ENCODE measurements around the gene VWA5B2.

VWA5B2 gene

DNA sequence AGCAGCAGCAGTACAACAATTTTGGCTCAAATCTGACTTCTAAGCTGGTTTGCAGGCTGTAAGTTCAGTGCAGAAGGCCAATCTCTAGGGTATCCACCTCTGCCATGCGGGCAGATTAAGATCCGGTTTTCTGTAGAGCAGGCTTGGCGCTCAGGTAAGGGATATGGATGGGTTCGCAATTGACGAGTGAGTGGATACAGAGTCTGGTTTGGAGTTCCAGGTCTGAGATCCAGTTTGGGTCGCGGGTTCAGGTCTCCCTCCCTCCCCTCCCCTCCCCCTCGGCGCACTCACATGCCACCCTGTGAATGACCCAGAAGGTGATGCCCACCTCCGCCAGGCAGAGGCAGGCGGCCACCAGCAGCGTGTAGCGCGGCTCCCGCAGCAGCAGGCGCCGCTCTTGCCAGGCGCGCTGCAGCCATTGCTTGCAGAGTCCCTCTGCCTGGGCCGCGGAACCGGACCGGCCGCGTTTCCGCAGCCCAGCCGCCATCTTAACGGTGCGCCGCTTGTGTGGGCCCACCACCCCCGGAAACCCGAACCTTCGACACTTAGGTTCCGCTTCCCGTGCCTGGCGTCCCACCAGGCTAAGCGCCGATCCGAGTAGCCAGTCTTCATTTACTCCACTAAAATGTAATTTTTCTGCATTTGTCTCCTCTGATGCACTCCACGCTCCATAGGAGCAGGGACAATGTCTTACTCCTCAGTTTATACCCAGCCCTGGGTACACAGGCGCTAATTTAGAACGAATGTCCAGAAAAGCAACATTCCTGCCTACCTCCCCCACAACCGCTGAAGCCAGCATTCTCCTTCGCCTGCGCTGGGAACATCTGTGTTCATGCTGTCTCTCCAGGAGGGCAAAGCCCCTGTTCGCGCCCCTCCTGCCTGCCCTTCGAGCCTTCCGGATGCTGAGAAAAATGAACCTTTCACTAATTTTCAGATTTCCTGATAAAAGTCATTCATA lies 19.3 kb downstream of the VWA5B2 start, which contains the start of gene ALG3:
Gene ALG3 (minus strand): TSS at position 509 of the 958 bp plus-strand sequence. CDS start 22 bp downstream, at position 487.
- Histone ChIP-seq H3K9ac (ENCODE audit: low read length) (peak within 1 kb of the TSS; percentile 95), H3K36me3 (ENCODE audit: control insufficient read depth, insufficient read depth, low read length, severe bottlenecking) (peaks cover 19% of the 10 kb centered on the region), H3K4me3 (ENCODE audit: low read length) (peak within 1 kb of the TSS; percentile 98), H3K27me3 (replicated peaks; ENCODE audit: control insufficient read depth, insufficient read depth, low read length) (no peaks in the 10 kb centered on the region), H3K4me1 (ENCODE audit: control insufficient read depth, insufficient read depth, low read length) (peaks cover 10% of the 10 kb centered on the region), H3K9me3 (ENCODE audit: control insufficient read depth, low read length) (no peaks in the 10 kb centered on the region)
- DNase-seq (ENCODE audit: low read depth) = peak; percentile 95

DNA sequence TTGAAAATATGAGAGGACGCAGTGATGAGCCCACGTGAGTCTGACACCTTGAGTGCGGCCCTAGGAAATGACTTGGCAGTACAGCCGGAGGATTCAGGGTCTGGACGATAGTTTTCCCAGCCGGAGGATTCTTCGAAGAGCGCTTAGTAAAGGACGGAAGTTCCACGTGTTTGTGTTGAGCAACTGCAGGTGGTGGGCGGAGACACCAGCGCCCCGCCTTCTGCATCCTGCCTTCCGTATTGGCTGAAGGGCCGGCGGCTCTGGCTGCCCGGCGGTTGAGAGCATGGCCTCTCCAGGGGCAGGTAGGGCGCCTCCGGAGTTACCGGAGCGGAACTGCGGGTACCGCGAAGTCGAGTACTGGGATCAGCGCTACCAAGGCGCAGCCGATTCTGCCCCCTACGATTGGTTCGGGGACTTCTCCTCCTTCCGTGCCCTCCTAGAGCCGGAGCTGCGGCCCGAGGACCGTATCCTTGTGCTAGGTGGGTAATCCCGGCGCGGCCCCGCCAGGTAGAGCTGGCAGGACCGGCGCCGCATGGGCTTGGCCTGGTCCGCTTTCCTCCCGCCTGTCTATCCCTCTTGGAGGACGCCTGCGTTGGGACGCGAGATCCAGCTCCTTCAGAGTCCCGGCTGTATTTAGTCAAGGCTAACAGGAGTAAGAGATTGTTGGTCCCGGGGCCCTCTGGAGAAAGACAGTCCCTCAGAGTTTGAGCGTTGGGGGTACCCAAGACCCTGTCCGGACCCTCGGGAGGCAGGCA lies 20.2 kb downstream of the VWA5B2 start, which contains the start of gene EEF1AKMT4:
Gene EEF1AKMT4 (plus strand): TSS at position 261 of the 755 bp plus-strand sequence. CDS start 23 bp downstream, at position 284.
- Histone ChIP-seq H3K36me3 (ENCODE audit: control insufficient read depth, insufficient read depth, low read length, severe bottlenecking) (peaks cover 11% of the 10 kb centered on the region), H3K9ac (ENCODE audit: low read length) (peak within 1 kb of the TSS; percentile 95), H3K4me1 (ENCODE audit: control insufficient read depth, insufficient read depth, low read length) (peaks cover 10% of the 10 kb centered on the region), H3K9me3 (ENCODE audit: control insufficient read depth, low read length) (no peaks in the 10 kb centered on the region), H3K27me3 (replicated peaks; ENCODE audit: control insufficient read depth, insufficient read depth, low read length) (no peaks in the 10 kb centered on the region), H3K4me3 (ENCODE audit: low read length) (peak within 1 kb of the TSS; percentile 98)
- DNase-seq (ENCODE audit: low read depth) = peak; percentile 98

DNA sequence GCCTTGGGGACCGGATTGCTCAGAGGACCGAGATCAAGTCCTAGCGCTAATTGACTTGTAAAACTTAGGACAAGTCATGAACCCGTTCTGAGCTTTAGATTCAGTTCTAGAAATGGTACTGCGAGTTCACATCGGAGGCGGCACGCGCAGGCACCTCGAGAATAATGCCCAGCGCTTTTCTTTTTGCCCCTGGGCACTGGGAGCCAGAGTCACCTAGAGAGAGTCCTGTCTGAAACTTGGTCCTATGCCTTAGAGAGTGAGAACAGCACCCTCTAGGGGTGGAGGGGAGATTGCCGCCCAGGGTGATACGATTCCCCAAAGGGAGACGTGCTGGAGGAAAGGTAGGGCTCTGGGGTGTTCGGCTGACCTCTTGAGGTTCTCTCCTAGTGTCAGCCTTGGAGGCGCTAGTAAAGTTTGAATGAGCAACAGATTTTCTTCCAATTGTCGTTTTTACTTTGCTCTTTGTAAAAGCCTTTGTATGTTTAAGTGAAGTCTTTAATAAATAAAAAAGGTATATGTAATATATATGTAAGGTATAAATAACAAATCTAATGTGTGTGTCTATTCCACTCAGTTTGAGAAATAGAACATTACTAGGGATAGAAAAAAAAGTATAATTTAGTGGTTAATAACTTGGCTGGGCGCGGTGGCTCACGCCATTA lies 20.9 kb downstream of the VWA5B2 start:
- DNase-seq (ENCODE audit: low read depth) = peak; percentile 97
- Histone ChIP-seq H3K4me3 (ENCODE audit: low read length) (peak overlapping the region; percentile 98), H3K27me3 (replicated peaks; ENCODE audit: control insufficient read depth, insufficient read depth, low read length) (no peaks in the 10 kb centered on the region), H3K9ac (ENCODE audit: low read length) (peak overlapping the region; percentile 95), H3K9me3 (ENCODE audit: control insufficient read depth, low read length) (no peaks in the 10 kb centered on the region), H3K36me3 (ENCODE audit: control insufficient read depth, insufficient read depth, low read length, severe bottlenecking) (peaks cover 4% of the 10 kb centered on the region), H3K4me1 (ENCODE audit: control insufficient read depth, insufficient read depth, low read length) (peaks cover 10% of the 10 kb centered on the region)

DNA sequence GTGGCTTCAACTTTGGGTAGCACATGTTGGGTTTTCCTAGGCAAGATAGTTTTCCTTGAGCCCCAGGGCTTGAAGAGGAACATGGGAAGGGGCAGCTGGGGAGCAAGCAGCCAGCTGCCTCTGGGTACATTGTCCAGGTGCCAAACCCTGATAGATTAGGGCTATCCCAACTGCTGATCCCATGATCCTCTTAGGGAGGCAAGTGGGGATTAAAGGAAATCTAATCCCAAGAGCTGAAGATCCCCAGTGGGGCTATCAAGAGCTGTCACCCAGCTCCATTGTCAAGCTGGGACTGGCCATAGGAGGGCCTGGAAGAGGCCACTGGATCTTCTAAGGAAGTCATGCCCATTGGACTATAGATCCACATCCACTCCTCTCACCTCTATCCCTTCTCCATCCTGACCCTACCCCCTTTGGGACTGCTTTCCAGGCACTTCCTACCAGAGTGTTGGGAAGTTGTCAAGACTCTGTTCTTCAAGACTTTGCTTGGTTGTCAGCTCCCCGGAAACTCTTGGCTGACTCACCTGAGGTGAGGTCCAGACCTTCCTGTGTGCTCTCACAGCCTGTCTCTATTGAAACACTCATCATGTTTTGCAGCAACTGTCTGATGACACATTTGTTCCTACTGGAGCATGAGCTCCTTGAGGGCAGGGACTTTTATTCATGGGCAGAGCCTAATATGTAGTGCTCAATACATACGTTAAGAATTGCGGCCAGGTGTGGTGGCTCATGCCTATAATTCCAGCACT lies 26.1 kb downstream of the VWA5B2 start:
- Histone ChIP-seq H3K4me1 (ENCODE audit: control insufficient read depth, insufficient read depth, low read length) (peaks cover 3% of the 10 kb centered on the region), H3K27me3 (replicated peaks; ENCODE audit: control insufficient read depth, insufficient read depth, low read length) (no peaks in the 10 kb centered on the region)

DNA sequence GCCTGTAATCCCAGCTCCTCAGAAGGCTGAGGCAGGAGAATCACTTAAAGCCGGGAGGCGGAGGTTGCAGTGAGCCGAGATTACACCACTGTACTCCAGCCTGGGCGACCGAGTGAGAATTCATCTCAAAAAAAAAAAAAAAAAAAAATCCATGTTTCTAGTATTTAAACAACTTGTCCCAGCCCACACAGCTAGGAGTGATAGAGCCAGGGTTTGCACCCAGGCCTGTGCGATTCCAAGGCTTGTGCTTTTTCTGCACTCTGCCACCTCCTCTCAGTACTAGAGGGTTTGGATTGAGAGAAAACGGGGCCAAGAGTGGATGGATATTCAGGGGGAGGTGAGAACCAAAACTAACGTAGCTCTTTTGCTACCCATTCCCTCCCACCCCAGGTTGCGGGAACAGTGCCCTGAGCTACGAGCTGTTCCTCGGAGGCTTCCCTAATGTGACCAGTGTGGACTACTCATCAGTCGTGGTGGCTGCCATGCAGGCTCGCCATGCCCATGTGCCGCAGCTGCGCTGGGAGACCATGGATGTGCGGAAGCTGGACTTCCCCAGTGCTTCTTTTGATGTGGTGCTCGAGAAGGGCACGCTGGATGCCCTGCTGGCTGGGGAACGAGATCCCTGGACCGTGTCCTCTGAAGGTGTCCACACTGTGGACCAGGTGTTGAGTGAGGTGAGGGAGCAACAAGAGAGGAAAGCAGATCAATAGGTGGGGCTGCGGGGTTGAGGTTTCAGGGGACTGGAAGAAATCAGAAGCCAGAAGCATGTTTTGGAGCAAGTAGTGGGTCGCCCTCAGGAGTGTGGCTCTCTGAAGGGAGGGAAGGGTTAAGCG lies 27.9 kb downstream of the VWA5B2 start:
- no peaks in the 10 kb centered on the region for H3K9me3 ChIP-seq (ENCODE audit: control insufficient read depth, low read length)
- H3K9ac ChIP-seq (ENCODE audit: low read length) = no peak overlapping the region
- no peak overlapping the region for H3K4me3 ChIP-seq (ENCODE audit: low read length)
- no peaks in the 10 kb centered on the region for H3K36me3 ChIP-seq (ENCODE audit: control insufficient read depth, insufficient read depth, low read length, severe bottlenecking)
- DNase-seq (ENCODE audit: low read depth) = no peak
- peaks cover 10% of the 10 kb centered on the region for H3K4me1 ChIP-seq (ENCODE audit: control insufficient read depth, insufficient read depth, low read length)
- no peaks in the 10 kb centered on the region for H3K27me3 ChIP-seq (replicated peaks; ENCODE audit: control insufficient read depth, insufficient read depth, low read length)

More for the DNA sequence above, 26.1 kb downstream of the VWA5B2 start:
- H3K9ac ChIP-seq (ENCODE audit: low read length) = no peak overlapping the region
- H3K36me3 ChIP-seq (ENCODE audit: control insufficient read depth, insufficient read depth, low read length, severe bottlenecking) = no peaks in the 10 kb centered on the region
- DNase-seq (ENCODE audit: low read depth) = no peak
- no peak overlapping the region for H3K4me3 ChIP-seq (ENCODE audit: low read length)
- no peaks in the 10 kb centered on the region for H3K9me3 ChIP-seq (ENCODE audit: control insufficient read depth, low read length)

DNA sequence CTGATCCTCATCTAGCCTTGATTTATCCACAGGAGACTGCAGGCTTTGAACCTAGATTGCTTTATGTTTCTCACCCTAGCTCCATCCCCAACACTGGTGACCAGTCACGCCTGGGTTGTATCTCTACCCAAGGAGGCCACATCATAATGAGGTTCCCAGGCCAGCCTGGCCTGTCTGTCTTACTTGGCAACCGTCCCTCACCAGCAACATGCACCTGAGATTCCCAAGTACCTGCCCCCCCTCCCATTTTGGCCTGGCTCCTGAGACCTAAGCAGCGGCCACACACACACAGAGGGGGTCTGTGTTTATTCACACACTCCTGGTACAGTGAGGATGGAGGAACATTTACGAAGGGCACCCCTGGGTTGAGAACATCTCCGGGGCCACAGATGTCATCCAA lies 29.5 kb downstream of the VWA5B2 start:
- H3K27me3 ChIP-seq (replicated peaks; ENCODE audit: control insufficient read depth, insufficient read depth, low read length) = peaks cover 6% of the 10 kb centered on the region
- no peaks in the 10 kb centered on the region for H3K9me3 ChIP-seq (ENCODE audit: control insufficient read depth, low read length)
- no peak overlapping the region for H3K4me3 ChIP-seq (ENCODE audit: low read length)
- no peak for DNase-seq (ENCODE audit: low read depth)
- no peaks in the 10 kb centered on the region for H3K36me3 ChIP-seq (ENCODE audit: control insufficient read depth, insufficient read depth, low read length, severe bottlenecking)
- H3K4me1 ChIP-seq (ENCODE audit: control insufficient read depth, insufficient read depth, low read length) = peaks cover 10% of the 10 kb centered on the region
- H3K9ac ChIP-seq (ENCODE audit: low read length) = no peak overlapping the region

DNA sequence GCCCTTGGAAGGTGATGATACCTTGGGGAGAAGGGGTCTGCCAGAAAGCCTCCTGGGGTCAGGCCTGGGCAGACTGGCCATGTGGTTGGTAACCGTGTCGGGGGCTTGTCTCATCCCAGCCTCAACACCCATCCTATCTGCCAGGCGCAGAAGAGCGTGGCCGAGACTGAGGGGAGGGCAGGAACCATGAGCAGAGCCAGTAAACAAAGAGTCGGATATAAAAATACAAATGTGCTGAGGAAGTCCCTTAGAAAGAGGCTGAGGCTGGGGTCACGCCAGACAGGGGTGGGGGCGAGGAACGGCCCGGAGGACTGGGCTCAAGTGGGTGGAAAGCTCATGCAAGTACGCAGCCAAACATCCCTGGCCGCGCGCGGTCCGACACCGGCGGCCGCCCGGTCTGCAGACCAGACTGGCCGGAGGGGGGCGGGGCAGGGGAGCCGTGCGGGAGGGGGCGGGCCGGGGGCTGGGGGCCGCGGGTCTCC lies 30.1 kb downstream of the VWA5B2 start:
- Histone ChIP-seq H3K4me3 (ENCODE audit: low read length) (no peak overlapping the region), H3K27me3 (replicated peaks; ENCODE audit: control insufficient read depth, insufficient read depth, low read length) (peaks cover 6% of the 10 kb centered on the region), H3K4me1 (ENCODE audit: control insufficient read depth, insufficient read depth, low read length) (peaks cover 10% of the 10 kb centered on the region), H3K9me3 (ENCODE audit: control insufficient read depth, low read length) (no peaks in the 10 kb centered on the region), H3K9ac (ENCODE audit: low read length) (no peak overlapping the region), H3K36me3 (ENCODE audit: control insufficient read depth, insufficient read depth, low read length, severe bottlenecking) (no peaks in the 10 kb centered on the region)
- no peak for DNase-seq (ENCODE audit: low read depth)

DNA sequence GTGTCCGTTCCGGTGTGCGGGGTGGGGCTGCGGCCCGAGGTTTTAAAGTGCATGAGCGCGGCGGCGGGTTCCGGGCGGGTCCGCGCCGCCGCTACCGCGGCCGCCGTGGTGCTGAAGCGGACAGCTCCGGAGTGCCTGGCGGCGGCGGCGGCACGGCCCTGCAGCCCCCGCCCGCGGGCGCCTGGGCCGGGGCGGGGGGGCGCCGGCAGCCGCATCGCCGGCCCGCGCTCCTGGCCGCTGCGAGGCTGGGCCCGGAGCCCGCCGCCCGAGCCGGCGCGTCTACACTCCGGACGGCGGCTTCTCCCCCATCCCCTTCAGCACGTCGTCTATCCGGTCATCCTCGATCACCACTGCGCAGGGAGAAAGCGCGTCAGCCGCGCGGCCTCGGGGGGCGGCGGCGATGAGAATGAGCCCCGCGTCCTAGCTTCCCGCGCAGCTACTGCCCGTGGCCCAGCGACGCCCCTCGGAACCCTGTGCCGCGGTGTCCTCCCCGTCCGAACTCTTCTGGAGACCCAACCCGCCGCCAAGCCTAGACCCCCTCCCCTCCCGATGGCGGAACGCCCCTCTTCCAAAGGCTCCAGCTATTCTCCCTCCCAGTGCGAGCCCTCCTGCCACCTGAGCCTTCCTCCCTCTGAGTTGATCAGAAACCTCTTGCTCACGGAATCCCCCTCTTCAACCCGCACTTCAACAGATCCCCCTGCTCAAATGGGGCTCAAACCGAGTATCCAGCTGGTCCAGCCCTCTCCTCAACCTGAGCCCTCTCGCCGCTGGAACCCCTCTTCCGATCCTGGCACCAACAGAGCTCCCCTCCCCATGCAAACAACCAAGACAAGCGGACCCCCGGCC lies 30.7 kb downstream of the VWA5B2 start:
- peaks cover 10% of the 10 kb centered on the region for H3K4me1 ChIP-seq (ENCODE audit: control insufficient read depth, insufficient read depth, low read length)
- peak; percentile 77 for DNase-seq (ENCODE audit: low read depth)
- no peak overlapping the region for H3K9ac ChIP-seq (ENCODE audit: low read length)
- H3K9me3 ChIP-seq (ENCODE audit: control insufficient read depth, low read length) = no peaks in the 10 kb centered on the region
- no peaks in the 10 kb centered on the region for H3K36me3 ChIP-seq (ENCODE audit: control insufficient read depth, insufficient read depth, low read length, severe bottlenecking)
- peaks cover 6% of the 10 kb centered on the region for H3K27me3 ChIP-seq (replicated peaks; ENCODE audit: control insufficient read depth, insufficient read depth, low read length)
- H3K4me3 ChIP-seq (ENCODE audit: low read length) = no peak overlapping the region

DNA sequence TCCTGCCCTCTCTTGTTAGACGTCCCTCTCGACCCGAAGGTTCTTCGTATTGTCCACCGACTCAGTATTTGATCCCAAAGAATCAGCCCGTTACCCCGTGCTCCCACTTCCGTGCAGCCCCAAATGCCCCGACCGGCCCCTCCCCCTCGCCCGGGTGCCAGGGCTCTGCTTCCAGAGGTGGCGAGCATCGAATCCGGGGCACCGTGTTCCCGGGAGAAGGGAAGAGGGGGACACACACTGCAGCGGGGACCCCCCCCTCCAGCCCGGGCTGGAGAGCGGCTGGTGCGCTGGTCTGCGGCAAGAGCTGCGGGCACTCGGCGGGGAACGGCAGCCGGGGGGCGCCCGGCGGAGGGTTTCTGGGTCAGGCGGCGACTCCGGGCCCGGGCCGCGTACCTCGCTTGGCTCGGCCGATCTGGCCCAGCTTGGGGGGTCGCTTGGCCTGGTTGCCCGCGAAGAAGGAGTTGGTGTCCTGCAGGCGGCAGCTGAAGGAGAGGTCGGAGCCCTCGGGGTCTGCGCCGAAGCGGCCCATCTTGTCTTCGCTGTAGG lies 31.4 kb downstream of the VWA5B2 start:
- DNase-seq (ENCODE audit: low read depth) = peak; percentile 4
- peaks cover 6% of the 10 kb centered on the region for H3K27me3 ChIP-seq (replicated peaks; ENCODE audit: control insufficient read depth, insufficient read depth, low read length)
- no peaks in the 10 kb centered on the region for H3K9me3 ChIP-seq (ENCODE audit: control insufficient read depth, low read length)
- H3K4me3 ChIP-seq (ENCODE audit: low read length) = peak overlapping the region; percentile 41
- H3K4me1 ChIP-seq (ENCODE audit: control insufficient read depth, insufficient read depth, low read length) = peaks cover 10% of the 10 kb centered on the region
- no peak overlapping the region for H3K9ac ChIP-seq (ENCODE audit: low read length)
- H3K36me3 ChIP-seq (ENCODE audit: control insufficient read depth, insufficient read depth, low read length, severe bottlenecking) = no peaks in the 10 kb centered on the region

All from adipocyte (in vitro differentiated cells).